ENCODE data around the gene MCIDAS.
A peak's percentile ranks its signal among the peaks of the same experiment; 100 is the strongest.

Gene MCIDAS

GRCh38 chr5:55231919-55232270 is 4.8 kb upstream of the MCIDAS start:
- H3K36me3 ChIP-seq (ENCODE audit: control insufficient read depth, insufficient read depth, low read length) = no peaks in the 10 kb centered on the region
- no peaks in the 10 kb centered on the region for H3K9me3 ChIP-seq (ENCODE audit: control insufficient read depth, low read length)
- no peak overlapping the region for H3K27ac ChIP-seq (ENCODE audit: low read depth, low read length, severe bottlenecking)
- 1 to 4% methylated on average over 8 of the region's 11 CpGs for WGBS, 2 experiments (ENCODE audit: insufficient coverage in 2 of 2)
- peaks cover 17% of the 10 kb centered on the region for H3K4me1 ChIP-seq (ENCODE audit: control insufficient read depth, insufficient read depth, low read length, poor library complexity, severe bottlenecking)
- H3K4me3 ChIP-seq (ENCODE audit: extremely low read depth, insufficient read depth, low read length, poor library complexity, severe bottlenecking) = peak overlapping the region; percentile 16

- 4 to 6% methylated on average over 44 to 47 of the region's 48 CpGs for WGBS, 2 experiments (ENCODE audit: insufficient coverage in 2 of 2)
- Histone ChIP-seq H3K36me3 (ENCODE audit: control insufficient read depth, insufficient read depth, low read length) (no peaks in the 10 kb centered on the region), H3K4me3 (ENCODE audit: extremely low read depth, insufficient read depth, low read length, poor library complexity, severe bottlenecking) (peak overlapping the region; percentile 16), H3K9me3 (ENCODE audit: control insufficient read depth, low read length) (no peaks in the 10 kb centered on the region), H3K27ac (ENCODE audit: low read depth, low read length, severe bottlenecking) (no peak overlapping the region), H3K4me1 (ENCODE audit: control insufficient read depth, insufficient read depth, low read length, poor library complexity, severe bottlenecking) (peaks cover 17% of the 10 kb centered on the region)
Measured at GRCh38 chr5:55231029-55231918, 4.2 kb upstream of the MCIDAS start.

- H3K36me3 ChIP-seq (ENCODE audit: control insufficient read depth, insufficient read depth, low read length) = no peaks in the 10 kb centered on the region
- H3K27ac ChIP-seq (ENCODE audit: low read depth, low read length, severe bottlenecking) = no peak overlapping the region
- H3K4me1 ChIP-seq (ENCODE audit: control insufficient read depth, insufficient read depth, low read length, poor library complexity, severe bottlenecking) = peaks cover 17% of the 10 kb centered on the region
- no peak overlapping the region for H3K4me3 ChIP-seq (ENCODE audit: extremely low read depth, insufficient read depth, low read length, poor library complexity, severe bottlenecking)
- 54 to 56% methylated on average over 5 to 7 of the region's 8 CpGs for WGBS, 2 experiments (ENCODE audit: insufficient coverage in 2 of 2)
- no peaks in the 10 kb centered on the region for H3K9me3 ChIP-seq (ENCODE audit: control insufficient read depth, low read length)
Measured at GRCh38 chr5:55230086-55230629, 3.0 kb upstream of the MCIDAS start.

- Histone ChIP-seq H3K9me3 (ENCODE audit: control insufficient read depth, low read length) (no peaks in the 10 kb centered on the region), H3K36me3 (ENCODE audit: control insufficient read depth, insufficient read depth, low read length) (no peaks in the 10 kb centered on the region), H3K4me3 (ENCODE audit: extremely low read depth, insufficient read depth, low read length, poor library complexity, severe bottlenecking) (peak overlapping the region; percentile 36), H3K27ac (ENCODE audit: low read depth, low read length, severe bottlenecking) (no peak overlapping the region), H3K4me1 (ENCODE audit: control insufficient read depth, insufficient read depth, low read length, poor library complexity, severe bottlenecking) (peaks cover 17% of the 10 kb centered on the region)
- 3 to 5% methylated on average over 22 to 26 of the region's 30 CpGs for WGBS, 2 experiments (ENCODE audit: insufficient coverage in 2 of 2)
Measured at GRCh38 chr5:55227664-55228430, 732 bp upstream of the MCIDAS start.

GRCh38 chr5:55226027-55226933 is 835 bp downstream of the MCIDAS start:
- peak overlapping the region; percentile 36 for H3K4me3 ChIP-seq (ENCODE audit: extremely low read depth, insufficient read depth, low read length, poor library complexity, severe bottlenecking)
- H3K4me1 ChIP-seq (ENCODE audit: control insufficient read depth, insufficient read depth, low read length, poor library complexity, severe bottlenecking) = peaks cover 10% of the 10 kb centered on the region
- H3K9me3 ChIP-seq (ENCODE audit: control insufficient read depth, low read length) = no peaks in the 10 kb centered on the region
- 3 to 4% methylated on average over 45 to 50 of the region's 54 CpGs for WGBS, 2 experiments (ENCODE audit: insufficient coverage in 2 of 2)
- H3K27ac ChIP-seq (ENCODE audit: low read depth, low read length, severe bottlenecking) = no peak overlapping the region
- H3K36me3 ChIP-seq (ENCODE audit: control insufficient read depth, insufficient read depth, low read length) = no peaks in the 10 kb centered on the region

- Histone ChIP-seq H3K4me1 (ENCODE audit: control insufficient read depth, insufficient read depth, low read length, poor library complexity, severe bottlenecking) (peaks cover 8% of the 10 kb centered on the region), H3K4me3 (ENCODE audit: extremely low read depth, insufficient read depth, low read length, poor library complexity, severe bottlenecking) (no peak overlapping the region), H3K9me3 (ENCODE audit: control insufficient read depth, low read length) (no peaks in the 10 kb centered on the region), H3K27ac (ENCODE audit: low read depth, low read length, severe bottlenecking) (no peak overlapping the region), H3K36me3 (ENCODE audit: control insufficient read depth, insufficient read depth, low read length) (no peaks in the 10 kb centered on the region)
Measured at GRCh38 chr5:55225346-55225745, 1.8 kb downstream of the MCIDAS start.

- Histone ChIP-seq H3K4me1 (ENCODE audit: control insufficient read depth, insufficient read depth, low read length, poor library complexity, severe bottlenecking) (peaks cover 8% of the 10 kb centered on the region), H3K36me3 (ENCODE audit: control insufficient read depth, insufficient read depth, low read length) (no peaks in the 10 kb centered on the region), H3K9me3 (ENCODE audit: control insufficient read depth, low read length) (no peaks in the 10 kb centered on the region), H3K4me3 (ENCODE audit: extremely low read depth, insufficient read depth, low read length, poor library complexity, severe bottlenecking) (no peak overlapping the region), H3K27ac (ENCODE audit: low read depth, low read length, severe bottlenecking) (no peak overlapping the region)
- 6% methylated on average over 2 of the region's 7 CpGs; no CpG with 5 or more reads in 1 of the 2 experiments for WGBS, 2 experiments (ENCODE audit: insufficient coverage in 2 of 2)
Measured at GRCh38 chr5:55223812-55224240, 3.3 kb downstream of the MCIDAS start.

GRCh38 chr5:55222985-55223811 is 3.9 kb downstream of the MCIDAS start:
- no peaks in the 10 kb centered on the region for H3K36me3 ChIP-seq (ENCODE audit: control insufficient read depth, insufficient read depth, low read length)
- H3K4me1 ChIP-seq (ENCODE audit: control insufficient read depth, insufficient read depth, low read length, poor library complexity, severe bottlenecking) = peaks cover 8% of the 10 kb centered on the region
- no peak overlapping the region for H3K4me3 ChIP-seq (ENCODE audit: extremely low read depth, insufficient read depth, low read length, poor library complexity, severe bottlenecking)
- no peaks in the 10 kb centered on the region for H3K9me3 ChIP-seq (ENCODE audit: control insufficient read depth, low read length)
- H3K27ac ChIP-seq (ENCODE audit: low read depth, low read length, severe bottlenecking) = no peak overlapping the region
- WGBS, 2 experiments (ENCODE audit: insufficient coverage in 2 of 2) = 2% methylated on average over 46 to 55 of the region's 61 CpGs

GRCh38 chr5:55222092-55222984 is 4.8 kb downstream of the MCIDAS start:
- no peak overlapping the region for H3K4me3 ChIP-seq (ENCODE audit: extremely low read depth, insufficient read depth, low read length, poor library complexity, severe bottlenecking)
- no peaks in the 10 kb centered on the region for H3K9me3 ChIP-seq (ENCODE audit: control insufficient read depth, low read length)
- WGBS, 2 experiments (ENCODE audit: insufficient coverage in 2 of 2) = 8 to 16% methylated on average over 21 to 22 of the region's 30 CpGs
- H3K27ac ChIP-seq (ENCODE audit: low read depth, low read length, severe bottlenecking) = no peak overlapping the region
- no peaks in the 10 kb centered on the region for H3K36me3 ChIP-seq (ENCODE audit: control insufficient read depth, insufficient read depth, low read length)
- H3K4me1 ChIP-seq (ENCODE audit: control insufficient read depth, insufficient read depth, low read length, poor library complexity, severe bottlenecking) = peaks cover 8% of the 10 kb centered on the region

All from mesodermal cell (in vitro differentiated cells).